H1 (cell line): ENCODE results near the gene LRPAP1. TPM values are rescaled to one million over a fixed set of nuclear protein-coding genes. Genes with fewer than 3 reads are reported as not detected.

ENCODE experiments used
- CTCF ChIA-PET: fragments of 300-600 bp; sonication (Branson Sonifier 250); formaldehyde crosslinking; loops from one replicate; lab custom pipeline; 2021; ENCODE audit not compliant: partially characterized antibody; lab: Charles Lee
- POLR2A ChIA-PET: fragments of 300-600 bp; sonication (Branson Sonifier 250); formaldehyde crosslinking; loops from one replicate; lab custom pipeline; 2021; ENCODE audit warnings: inconsistent platforms; ENCODE audit not compliant: partially characterized antibody; lab: Charles Lee
- DNase-seq, 2 experiments: peaks; one replicate each; pipeline versions ENCODE4 v3.0.0 to v3.0.0-alpha.2; 2010 to 2022; ENCODE audit warnings: low spot score in 2 of 2, low read depth in 1 of 2, mixed read lengths in 1 of 2
- FAIRE-seq: peaks from 2 replicates; lab custom pipeline; 2011; peaks lifted over from hg19 to GRCh38; lab: Jason Lieb, UNC
- H2AFZ ChIP-seq: 2 replicates; pipeline ENCODE4 v1.8.1; 2012; ENCODE audit warnings: low read length, inconsistent platforms
- H2AK5ac ChIP-seq: 2 replicates; pipeline ENCODE4 v1.6.1; 2013; ENCODE audit warnings: low read depth, low read length
- H2BK120ac ChIP-seq: replicated peaks from 2 replicates; pipeline ENCODE3; 2013; ENCODE audit warnings: low read depth, low read length, inconsistent platforms
- H2BK12ac ChIP-seq: 2 replicates; pipeline ENCODE4 v1.6.1; 2013; ENCODE audit warnings: low read depth, low read length
- H2BK15ac ChIP-seq: 2 replicates; pipeline ENCODE4 v1.6.1; 2013; ENCODE audit warnings: low read length
- H2BK20ac ChIP-seq: 2 replicates; pipeline ENCODE4 v1.6.1; 2013; ENCODE audit warnings: low read length
- H2BK5ac ChIP-seq: 2 replicates; pipeline ENCODE4 v1.6.1; 2013; ENCODE audit warnings: low read depth, low read length
- H3K14ac ChIP-seq: 2 replicates; pipeline ENCODE4 v1.6.1; 2013; ENCODE audit warnings: inconsistent platforms; ENCODE audit not compliant: insufficient read length
- H3K18ac ChIP-seq: 2 replicates; pipeline ENCODE4 v1.6.1; 2013; ENCODE audit warnings: low read length; ENCODE audit errors: extremely low read depth
- H3K23ac ChIP-seq: 2 replicates; pipeline ENCODE4 v1.6.1; 2013; ENCODE audit warnings: inconsistent platforms; ENCODE audit not compliant: insufficient read length
- H3K23me2 ChIP-seq: 2 replicates; pipeline ENCODE4 v1.6.1; 2013; ENCODE audit warnings: low read depth, low read length
- H3K27ac ChIP-seq: 2 replicates; pipeline ENCODE4 v1.6.1; 2011; ENCODE audit warnings: low read depth, low read length, inconsistent platforms
- H3K27me3 ChIP-seq, 4 experiments: replicated peaks in 1 of 4; 1 replicate in 1 of 4; 2 replicates in 3 of 4; pipeline versions ENCODE4 v1.6.1 to v1.8.1; 2011 to 2013; ENCODE audit warnings: low read length in 3 of 4, mild to moderate bottlenecking in 3 of 4, inconsistent platforms in 2 of 4, mixed read lengths in 2 of 4, moderate library complexity in 1 of 4; ENCODE audit not compliant: control insufficient read depth in 3 of 4, insufficient read depth in 3 of 4; ENCODE audit errors: extremely low read depth in 1 of 4
- H3K36me3 ChIP-seq, 4 experiments: 2 replicates each; pipeline versions ENCODE4 v1.6.1 to v1.8.1; 2011 to 2013; ENCODE audit warnings: mild to moderate bottlenecking in 4 of 4, low read length in 3 of 4, moderate library complexity in 2 of 4, control low read depth in 1 of 4, inconsistent platforms in 1 of 4; ENCODE audit not compliant: insufficient read depth in 4 of 4, control insufficient read depth in 2 of 4
- H3K4ac ChIP-seq: replicated peaks from 2 replicates; pipeline ENCODE3; 2013; ENCODE audit warnings: low read length, low read depth, mixed read lengths, inconsistent platforms; ENCODE audit not compliant: insufficient read length
- H3K4me1 ChIP-seq, 4 experiments: replicated peaks in 1 of 4; 1 replicate in 1 of 4; 2 replicates in 3 of 4; pipeline versions ENCODE4 v1.6.1 to v1.8.1; 2011 to 2013; ENCODE audit warnings: low read length in 3 of 4, inconsistent platforms in 2 of 4, mixed read lengths in 1 of 4; ENCODE audit not compliant: insufficient read depth in 4 of 4, control insufficient read depth in 3 of 4
- H3K4me2 ChIP-seq, 2 experiments: 2 replicates each; pipeline versions ENCODE4 v1.6.1 to v1.8.1; 2011 to 2013; ENCODE audit warnings: low read depth in 2 of 2, low read length in 2 of 2, control low read depth in 1 of 2, inconsistent platforms in 1 of 2, mild to moderate bottlenecking in 1 of 2; ENCODE audit not compliant: insufficient read depth in 1 of 2
- H3K4me3 ChIP-seq, 4 experiments: fragments of 200-600, 300-600 bp in 1 of 4; sonication (generic), shearing (Covaris generic), sonication (Bioruptor Twin) in 1 of 4; 2 replicates each; pipeline versions ENCODE4 v1.5.1 to v1.8.1; 2011 to 2016; ENCODE audit warnings: low read length in 4 of 4, low read depth in 3 of 4, control low read depth in 2 of 4, inconsistent platforms in 2 of 4, mild to moderate bottlenecking in 2 of 4, mixed read lengths in 1 of 4, moderate library complexity in 1 of 4; ENCODE audit not compliant: insufficient read depth in 2 of 4; ENCODE audit errors: extremely low read depth in 1 of 4
- H3K56ac ChIP-seq: replicated peaks from 2 replicates; pipeline ENCODE3; 2013; ENCODE audit warnings: low read depth, mild to moderate bottlenecking, mixed read lengths, low read length, inconsistent platforms; ENCODE audit not compliant: insufficient read length
- H3K79me1 ChIP-seq: 2 replicates; pipeline ENCODE4 v1.6.1; 2013; ENCODE audit warnings: low read depth, low read length, control low read depth
- H3K79me2 ChIP-seq, 2 experiments: 2 replicates each; pipeline versions ENCODE4 v1.6.1 to v1.8.1; 2012 to 2013; ENCODE audit warnings: low read length in 2 of 2, mild to moderate bottlenecking in 2 of 2, inconsistent platforms in 1 of 2; ENCODE audit not compliant: insufficient read depth in 2 of 2, control insufficient read depth in 1 of 2
- H3K9ac ChIP-seq, 4 experiments: replicated peaks in 1 of 4; 1 replicate in 1 of 4; 2 replicates in 3 of 4; pipeline versions ENCODE4 v1.6.1 to v1.8.1; 2011 to 2013; ENCODE audit warnings: low read depth in 3 of 4, low read length in 3 of 4, control low read depth in 2 of 4, mild to moderate bottlenecking in 2 of 4, moderate library complexity in 2 of 4, inconsistent platforms in 1 of 4; ENCODE audit errors: extremely low read depth in 1 of 4
- H3K9me3 ChIP-seq, 2 experiments: 2 replicates each; pipeline versions ENCODE4 v1.6.1 to v1.8.1; 2012 to 2013; ENCODE audit warnings: mild to moderate bottlenecking in 2 of 2, moderate library complexity in 2 of 2, control low read depth in 1 of 2, inconsistent platforms in 1 of 2, low read depth in 1 of 2, low read length in 1 of 2, mixed read lengths in 1 of 2; ENCODE audit not compliant: insufficient read depth in 2 of 2
- H4K20me1 ChIP-seq, 2 experiments: replicated peaks in 1 of 2; 2 replicates each; pipeline versions ENCODE3 to v1.8.1; 2011 to 2013; ENCODE audit warnings: inconsistent platforms in 2 of 2, low read length in 2 of 2, mild to moderate bottlenecking in 1 of 2; ENCODE audit not compliant: insufficient read depth in 2 of 2, control insufficient read depth in 1 of 2
- H4K5ac ChIP-seq: 2 replicates; pipeline ENCODE4 v1.6.1; 2013; ENCODE audit warnings: low read length, low read depth, mixed read lengths, inconsistent platforms; ENCODE audit not compliant: insufficient read length
- H4K8ac ChIP-seq: 2 replicates; pipeline ENCODE4 v1.8.0; 2013; ENCODE audit warnings: mild to moderate bottlenecking, moderate library complexity, low read length, inconsistent platforms; ENCODE audit not compliant: insufficient read depth; ENCODE audit errors: extremely low read depth
- H4K91ac ChIP-seq: replicated peaks from 2 replicates; pipeline ENCODE3; 2013; ENCODE audit warnings: low read length, mixed read lengths, inconsistent platforms; ENCODE audit not compliant: insufficient read length
- GABPA ChIP-seq: IDR thresholded peaks from 2 replicates; pipeline ENCODE4 v1.6.1; 2011; ENCODE audit warnings: mild to moderate bottlenecking, low read length, moderate library complexity, borderline replicate concordance; ENCODE audit not compliant: insufficient read depth
- KDM4A ChIP-seq: IDR thresholded peaks from one replicate; pipeline ENCODE4 v1.7.1; 2012; ENCODE audit warnings: low read depth, mild to moderate bottlenecking, moderate library complexity, low read length, inconsistent platforms; ENCODE audit not compliant: severe bottlenecking
- RAD21 ChIP-seq, 2 experiments: IDR thresholded peaks in 1 of 2; conservative IDR thresholded peaks in 1 of 2; 2 replicates each; pipeline ENCODE4 v1.6.1; 2011; ENCODE audit warnings: low read depth in 2 of 2, low read length in 2 of 2, improper control_type of control experiment in 1 of 2, inconsistent platforms in 1 of 2, mild to moderate bottlenecking in 1 of 2, moderate library complexity in 1 of 2
- RBBP5 ChIP-seq: IDR thresholded peaks from 2 replicates; pipeline ENCODE4 v1.7.1; 2012; ENCODE audit warnings: low read depth, mild to moderate bottlenecking, inconsistent platforms, low read length, moderate library complexity, borderline replicate concordance
- RNF2 ChIP-seq: fragments of 200-900, 300-1000 bp; sonication (generic); IDR thresholded peaks from 2 replicates; pipeline ENCODE4 v1.7.1; 2016; ENCODE audit warnings: borderline replicate concordance, low read depth, mild to moderate bottlenecking, antibody characterized with exemption, low read length; ENCODE audit not compliant: poor library complexity, severe bottlenecking; ENCODE audit errors: missing control alignments
- TAF1 ChIP-seq: IDR thresholded peaks from 2 replicates; pipeline ENCODE4 v1.6.1; 2011; ENCODE audit warnings: mild to moderate bottlenecking, low read depth, low read length
- TAF7 ChIP-seq: optimal IDR thresholded peaks from 2 replicates; pipeline ENCODE3; 2011; ENCODE audit warnings: low read depth, mild to moderate bottlenecking, inconsistent platforms, low read length, moderate library complexity, borderline replicate concordance
- WGBS, 2 experiments: shearing (Covaris generic) in 1 of 2; methylation state at CpG; one replicate each; pipeline versions ENCODE4 v1.1.6 to v1.1.7; 2013 to 2015; ENCODE audit warnings: low lambda C conversion rate in 2 of 2, mixed read lengths in 2 of 2, inconsistent platforms in 1 of 2, low coverage in 1 of 2, missing lambda C conversion rate in 1 of 2; ENCODE audit not compliant: insufficient replicate concordance in 2 of 2, insufficient coverage in 1 of 2, insufficient read length in 1 of 2; ENCODE audit errors: extremely low coverage in 1 of 2, missing lambda C conversion rate in 1 of 2; 5-methylcytosine and 5-hydroxymethylcytosine counted together
- polyA plus RNA-seq, 7 experiments: library from polyadenylated mRNA; depleted of rRNA in 3 of 7; stranded (reverse) in 5 of 7; unstranded in 2 of 7; fragments of >200 nt in 5 of 7; fragments of 200-250 nt in 2 of 7; gene quantifications; 1 replicate in 5 of 7; 2 replicates in 1 of 7; 4 replicates in 1 of 7; pipeline versions ENCODE4 v1.2.1 to v1.2.3, GENCODE V29; 2011 to 2013; ENCODE audit warnings: missing spikeins in 2 of 7, mixed read lengths in 2 of 7
- total RNA-seq: library from RNA; stranded (reverse); fragmentation: NEBNext Ultra II Directional; extraction: Animal tissue kit (Norgen Biotek cat#: 25700); gene quantifications from 2 replicates; pipeline ENCODE4 v1.2.1, GENCODE V29; 2021
- TF ChIP-seq, protein P1 (sequence below), 3 experiments: IDR thresholded peaks; 1 replicate in 2 of 3; 2 replicates in 1 of 3; pipeline versions ENCODE4 v1.5.1 to v1.6.1; 2011; ENCODE audit warnings: low read length in 3 of 3, mild to moderate bottlenecking in 3 of 3, inconsistent platforms in 2 of 3, low read depth in 1 of 3, moderate library complexity in 1 of 3; ENCODE audit not compliant: insufficient read depth in 1 of 3; ENCODE audit errors: control extremely low read depth in 1 of 3

Gene LRPAP1
- total and polyA plus RNA-seq, 2 of the 8 experiments (the other 6 are each of a cell fraction or from before 2014, with no cell fraction given): 31.1 to 101 TPM

DNA sequence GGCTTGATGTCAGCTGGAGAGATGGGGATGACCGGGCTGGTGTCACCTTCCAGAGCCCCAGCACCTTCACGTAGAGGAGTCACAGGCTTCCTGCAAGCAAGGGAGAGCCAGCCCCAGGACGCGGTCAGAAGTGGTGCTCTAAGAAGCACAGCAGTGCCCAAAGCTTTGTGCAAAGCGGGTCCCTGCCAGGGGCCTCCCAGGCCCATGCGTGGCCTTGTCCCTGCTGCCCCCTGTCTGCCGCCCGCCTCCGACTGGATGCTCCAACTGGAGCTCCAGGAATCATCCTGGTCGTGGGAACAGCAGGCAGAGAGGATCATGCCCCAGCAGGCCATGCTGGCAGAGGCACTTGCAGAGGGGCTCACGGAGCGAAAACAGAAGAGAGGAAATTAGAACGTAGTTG lies 40.1 kb upstream of the LRPAP1 start:
- H3K18ac ChIP-seq: no peak overlapping the region; the same call in 1 of the 2 replicates
- H2BK15ac ChIP-seq: no peak overlapping the region
- POLR2A ChIA-PET: no interaction called here
- 79% methylated on average over 11 of the region's 13 CpGs; no CpG with 5 or more reads in 1 of the 2 experiments for WGBS, 2 experiments
- no peak for TF ChIP-seq RNF2
- TF ChIP-seq, protein P1, sequence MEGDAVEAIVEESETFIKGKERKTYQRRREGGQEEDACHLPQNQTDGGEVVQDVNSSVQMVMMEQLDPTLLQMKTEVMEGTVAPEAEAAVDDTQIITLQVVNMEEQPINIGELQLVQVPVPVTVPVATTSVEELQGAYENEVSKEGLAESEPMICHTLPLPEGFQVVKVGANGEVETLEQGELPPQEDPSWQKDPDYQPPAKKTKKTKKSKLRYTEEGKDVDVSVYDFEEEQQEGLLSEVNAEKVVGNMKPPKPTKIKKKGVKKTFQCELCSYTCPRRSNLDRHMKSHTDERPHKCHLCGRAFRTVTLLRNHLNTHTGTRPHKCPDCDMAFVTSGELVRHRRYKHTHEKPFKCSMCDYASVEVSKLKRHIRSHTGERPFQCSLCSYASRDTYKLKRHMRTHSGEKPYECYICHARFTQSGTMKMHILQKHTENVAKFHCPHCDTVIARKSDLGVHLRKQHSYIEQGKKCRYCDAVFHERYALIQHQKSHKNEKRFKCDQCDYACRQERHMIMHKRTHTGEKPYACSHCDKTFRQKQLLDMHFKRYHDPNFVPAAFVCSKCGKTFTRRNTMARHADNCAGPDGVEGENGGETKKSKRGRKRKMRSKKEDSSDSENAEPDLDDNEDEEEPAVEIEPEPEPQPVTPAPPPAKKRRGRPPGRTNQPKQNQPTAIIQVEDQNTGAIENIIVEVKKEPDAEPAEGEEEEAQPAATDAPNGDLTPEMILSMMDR (IDR thresholded peaks at IDR 0.05; ENCODE audit: control extremely low read depth in 1 of 3, insufficient read depth in 1 of 3, low read depth in 1 of 3, low read length in 3 of 3): peak; percentile 42 to 45 (median 44)
- TF ChIP-seq RAD21 (IDR thresholded peaks at IDR 0.05 in 1 of 2, conservative IDR thresholded peaks at IDR 0.05 in 1 of 2; ENCODE audit: low read depth in 2 of 2, low read length in 2 of 2): peak; percentile 29 to 57; a peak in 3 of 4 replicates
- TF ChIP-seq KDM4A: no peak
- TF ChIP-seq TAF1: no peak
- TF ChIP-seq TAF7: no peak
- no peak for TF ChIP-seq RBBP5
- TF ChIP-seq GABPA: 0 out of 2 replicates have a peak, but pooled peaks have one; percentile 18
- H2BK5ac ChIP-seq: no peak overlapping the region
- H3K9ac ChIP-seq: no peak overlapping the region
- no peak overlapping the region for H4K91ac ChIP-seq
- H4K20me1 ChIP-seq: no peaks in the 10 kb centered on the region
- H3K4me2 ChIP-seq: no peak overlapping the region
- no peak overlapping the region for H4K8ac ChIP-seq
- no peak overlapping the region for H3K4me3 ChIP-seq
- H3K79me2 ChIP-seq: no peaks in the 10 kb centered on the region
- no peak overlapping the region for H2BK120ac ChIP-seq
- H3K27me3 ChIP-seq: no peaks in the 10 kb centered on the region
- no peak overlapping the region for H3K56ac ChIP-seq
- DNase-seq (peak in 1 of 2 experiments; percentile 54), FAIRE-seq (no peak)
- H3K9me3 ChIP-seq: no peaks in the 10 kb centered on the region
- no peak overlapping the region for H3K14ac ChIP-seq
- no peak overlapping the region for H3K23ac ChIP-seq
- no peak overlapping the region for H2AFZ ChIP-seq
- no peaks in the 10 kb centered on the region for H3K4me1 ChIP-seq
- H3K4ac ChIP-seq: no peak overlapping the region
- CTCF ChIA-PET: interaction anchor here (0.7 to 1.5 kb wide), 9 partner anchors 9 to 284 kb away, joined by 3 to 5 read pairs (median 3); no protein-coding TSS in a partner anchor
- H2AK5ac ChIP-seq: no peak overlapping the region
- H2BK12ac ChIP-seq: no peak overlapping the region
- H3K36me3 ChIP-seq: no peaks in the 10 kb centered on the region
- H3K27ac ChIP-seq: no peak overlapping the region
- no peak overlapping the region for H4K5ac ChIP-seq
- H3K23me2 ChIP-seq: peaks cover 7% of the 10 kb centered on the region; the same call in 1 of the 2 replicates
- no peaks in the 10 kb centered on the region for H3K79me1 ChIP-seq
- no peak overlapping the region for H2BK20ac ChIP-seq
